HFF-Myc (cell line): ENCODE results near the gene MRPS17.
A peak's percentile ranks its signal among the peaks of the same experiment; 100 is the strongest.

Experiments
- DNase-seq: peaks from one replicate; pipeline ENCODE4 v3.0.0-alpha.2; 2011; ENCODE audit warnings: low read depth; ENCODE audit errors: extremely low read depth
- H3K4me3 ChIP-seq: replicated peaks from 2 replicates; pipeline ENCODE4 v1.5.1; 2011; ENCODE audit warnings: low read depth, mild to moderate bottlenecking, control low read depth, low read length
- TF ChIP-seq, protein P1 (sequence below): IDR thresholded peaks from 2 replicates; pipeline ENCODE4 v1.5.1; 2012; ENCODE audit warnings: mild to moderate bottlenecking, low read depth, low read length, control low read depth; ENCODE audit errors: missing control alignments

The MRPS17 gene

DNA sequence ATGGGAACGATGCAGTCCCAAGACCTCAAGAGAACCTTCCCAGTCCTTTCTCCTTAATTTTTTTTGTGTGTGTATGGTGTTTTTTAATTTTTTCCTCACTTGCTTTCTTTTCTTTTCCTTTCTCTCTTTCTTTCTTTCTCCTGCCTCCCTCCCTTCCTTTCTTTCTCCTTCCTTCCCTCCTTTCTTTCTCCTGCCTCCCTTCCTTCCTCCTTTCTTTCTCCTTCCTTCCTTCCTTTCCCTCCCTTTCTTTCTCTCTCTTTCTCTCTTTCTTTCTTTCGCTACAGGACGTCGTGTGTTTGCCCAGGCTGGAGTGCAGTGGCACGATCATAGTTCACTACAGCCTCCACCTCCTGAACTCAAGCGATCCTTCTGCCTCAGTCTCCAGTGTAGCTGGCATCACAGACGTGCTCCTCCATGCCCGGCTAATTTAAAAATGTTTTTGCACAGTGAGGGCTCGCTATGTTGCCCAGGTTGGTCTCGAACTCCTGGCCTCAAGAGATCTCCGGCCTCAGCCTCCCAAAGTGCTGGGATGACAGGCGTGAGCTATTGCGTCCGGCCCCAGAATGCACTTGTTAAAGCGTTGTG, 12.0 kb downstream of the MRPS17 start:
- TF ChIP-seq, protein P1, sequence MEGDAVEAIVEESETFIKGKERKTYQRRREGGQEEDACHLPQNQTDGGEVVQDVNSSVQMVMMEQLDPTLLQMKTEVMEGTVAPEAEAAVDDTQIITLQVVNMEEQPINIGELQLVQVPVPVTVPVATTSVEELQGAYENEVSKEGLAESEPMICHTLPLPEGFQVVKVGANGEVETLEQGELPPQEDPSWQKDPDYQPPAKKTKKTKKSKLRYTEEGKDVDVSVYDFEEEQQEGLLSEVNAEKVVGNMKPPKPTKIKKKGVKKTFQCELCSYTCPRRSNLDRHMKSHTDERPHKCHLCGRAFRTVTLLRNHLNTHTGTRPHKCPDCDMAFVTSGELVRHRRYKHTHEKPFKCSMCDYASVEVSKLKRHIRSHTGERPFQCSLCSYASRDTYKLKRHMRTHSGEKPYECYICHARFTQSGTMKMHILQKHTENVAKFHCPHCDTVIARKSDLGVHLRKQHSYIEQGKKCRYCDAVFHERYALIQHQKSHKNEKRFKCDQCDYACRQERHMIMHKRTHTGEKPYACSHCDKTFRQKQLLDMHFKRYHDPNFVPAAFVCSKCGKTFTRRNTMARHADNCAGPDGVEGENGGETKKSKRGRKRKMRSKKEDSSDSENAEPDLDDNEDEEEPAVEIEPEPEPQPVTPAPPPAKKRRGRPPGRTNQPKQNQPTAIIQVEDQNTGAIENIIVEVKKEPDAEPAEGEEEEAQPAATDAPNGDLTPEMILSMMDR, result no peak
- peak overlapping the region; percentile 27 for H3K4me3 ChIP-seq

DNA sequence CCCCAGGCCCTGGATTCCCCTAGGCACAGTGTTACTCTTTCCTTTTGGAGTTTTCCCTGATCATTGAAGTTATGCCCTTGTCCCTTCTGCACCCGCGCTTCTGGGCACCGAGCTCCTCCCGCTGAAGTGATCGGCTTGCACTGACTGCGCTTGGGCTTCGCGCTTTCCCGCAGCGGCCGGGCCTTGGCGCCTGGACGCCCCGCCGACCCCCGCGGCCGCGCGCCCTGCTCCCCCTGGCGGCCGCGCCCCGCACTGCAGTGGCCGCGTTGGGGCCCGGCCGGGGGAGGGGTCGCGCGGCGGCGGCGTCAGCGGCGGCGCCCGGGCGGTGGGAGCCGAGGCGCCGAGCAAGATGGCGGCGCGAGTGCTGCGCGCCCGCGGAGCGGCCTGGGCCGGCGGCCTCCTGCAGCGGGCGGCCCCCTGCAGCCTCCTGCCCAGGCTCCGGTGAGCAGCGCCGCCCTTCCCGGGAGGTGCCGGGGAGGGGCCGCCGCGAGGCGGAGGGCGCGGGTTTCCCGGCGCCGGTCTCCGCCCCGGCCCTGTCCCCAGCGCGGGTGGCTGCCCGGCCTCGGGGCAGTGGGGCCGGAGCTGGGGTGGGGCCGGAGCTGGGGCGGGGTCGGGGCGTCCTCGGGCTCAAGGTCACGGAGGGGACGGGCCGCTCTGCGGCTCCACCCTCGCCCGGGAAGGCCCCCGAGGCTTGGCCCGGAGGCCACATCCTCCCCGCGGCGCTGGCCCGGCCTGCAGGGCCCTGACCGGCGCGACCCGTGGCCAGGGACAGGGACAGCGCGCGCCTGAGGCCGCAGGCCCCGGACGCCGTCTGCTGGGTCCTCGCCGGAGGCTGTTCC, 12.8 kb downstream of the MRPS17 start, which contains the start of gene NIPSNAP2:
Gene NIPSNAP2, plus strand, starts transcription at position 325 of the 839 bp plus-strand sequence. Its CDS starts 25 bp downstream, at position 350.
- TF ChIP-seq, protein P1, result peak; percentile 5
- no peak for DNase-seq
- peak within 1 kb of the TSS; percentile 64 for H3K4me3 ChIP-seq

More for the DNA sequence above, 12.0 kb downstream of the MRPS17 start:
- DNase-seq, result no peak

- no peak for DNase-seq
- H3K4me3 ChIP-seq, result peak overlapping the region; percentile 64
Observed at GRCh38 chr7:55965100-55965470, 13.4 kb downstream of the MRPS17 start.

DNA sequence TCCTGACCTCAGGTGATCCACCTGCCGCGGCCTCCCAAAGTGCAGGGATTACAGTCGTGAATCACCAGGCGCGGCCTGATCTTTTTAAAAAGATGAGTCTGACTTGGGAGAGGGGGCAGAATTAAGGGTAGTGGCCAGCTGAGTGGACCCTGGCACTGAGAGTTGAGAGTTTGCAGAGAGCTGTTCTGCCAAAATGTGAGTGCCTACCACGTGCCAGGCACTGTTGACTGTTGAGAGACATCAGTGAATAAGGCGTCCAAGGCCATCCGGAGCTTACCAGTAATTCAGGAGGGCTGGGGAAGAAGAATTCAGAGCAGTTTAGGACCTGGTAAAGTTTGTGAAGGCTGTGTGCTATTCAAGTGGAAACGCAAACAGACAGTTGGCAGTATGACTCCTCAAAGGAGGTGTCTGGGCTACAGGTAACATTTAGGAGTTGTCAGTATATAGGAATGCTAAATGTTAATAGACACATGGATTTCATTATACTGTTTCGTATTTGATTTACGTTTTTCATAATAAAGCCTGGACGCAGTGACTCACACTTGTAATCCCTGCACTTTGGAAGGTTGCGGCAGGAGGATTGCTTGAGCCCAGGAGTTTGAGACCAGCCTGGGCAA, 14.2 kb downstream of the MRPS17 start:
- TF ChIP-seq, protein P1, result no peak
- DNase-seq, result peak; percentile 76
- peak overlapping the region; percentile 64 for H3K4me3 ChIP-seq

More at GRCh38 chr7:55965100-55965470, 13.4 kb downstream of the MRPS17 start:
- TF ChIP-seq, protein P1, result no peak

GRCh38 chr7:55966851-55967250, 15.2 kb downstream of the MRPS17 start:
- DNase-seq, result no peak

DNA sequence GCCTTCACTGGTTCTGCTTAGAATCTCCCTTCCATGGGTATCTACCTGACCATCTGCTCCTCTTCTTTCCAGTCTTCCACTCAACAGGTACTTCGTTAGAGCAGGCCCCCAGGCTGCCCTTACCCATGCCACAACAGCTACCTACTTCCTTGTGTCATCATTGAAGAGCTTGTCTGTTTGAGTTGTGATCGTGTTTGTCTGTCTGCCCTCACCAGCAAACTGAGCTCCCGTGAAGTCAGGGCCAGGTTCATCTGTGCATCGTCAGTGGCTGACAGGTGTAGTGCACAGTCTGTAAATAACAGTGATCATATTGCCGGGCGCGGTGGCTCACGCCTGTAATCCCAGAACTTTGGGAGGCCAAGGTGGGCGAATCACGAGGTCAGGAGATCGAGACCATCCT, 17.7 kb downstream of the MRPS17 start:
- H3K4me3 ChIP-seq, result no peak overlapping the region
- DNase-seq, result no peak
- TF ChIP-seq, protein P1, result no peak

More at GRCh38 chr7:55966851-55967250, 15.2 kb downstream of the MRPS17 start:
- TF ChIP-seq, protein P1, result no peak
- H3K4me3 ChIP-seq, result peak overlapping the region; percentile 6; the same call in 1 of the 2 replicates
